NCI-H1417 (cell line): ENCODE measurements around the gene NASP.
"Not testable (repeated sequence)": the region's sequence is repeated elsewhere in the genome, so short reads cannot be mapped to it uniquely, and the experiment has no call there.

Source experiments
- DNase-seq, 3 experiments: peaks; one replicate each; lab custom pipeline; 2025; lab: John Stamatoyannopoulos, UW

The NASP gene

GRCh38 chr1:45569571-45569961 lies 14.3 kb upstream of the NASP start:
- no peak for DNase-seq

DNA sequence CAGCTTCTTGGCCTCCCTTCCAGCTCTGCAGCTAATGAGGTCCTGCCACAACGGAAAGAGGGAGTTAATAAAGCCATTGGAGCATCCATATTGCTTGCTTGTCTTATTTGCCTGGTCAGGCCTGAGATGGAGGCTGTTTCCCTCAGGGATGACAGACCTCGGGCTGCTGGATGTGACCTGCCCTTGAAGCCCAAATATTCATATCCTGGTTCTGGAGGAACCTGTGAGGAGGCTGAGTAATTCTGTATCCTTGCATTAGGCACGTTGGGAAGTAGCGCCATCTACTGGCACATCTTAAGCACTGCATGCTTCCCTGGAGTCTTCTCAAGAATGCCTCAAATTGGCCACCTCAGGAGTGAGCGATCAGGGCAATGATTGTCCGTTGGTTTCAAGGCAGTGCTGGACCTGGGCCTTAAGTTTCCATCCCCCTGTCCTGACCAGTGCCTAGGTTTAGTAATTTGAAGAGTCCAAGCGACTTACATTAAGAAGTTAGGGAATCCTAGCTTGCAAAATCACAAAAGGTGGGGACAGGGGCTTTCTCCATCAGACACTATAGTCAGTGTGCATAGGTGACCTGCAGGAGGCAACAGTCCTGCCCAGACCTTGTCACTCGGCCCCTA lies 13.8 kb upstream of the NASP start:
- DNase-seq, result peak; percentile 41 to 82 (median 75)

DNA sequence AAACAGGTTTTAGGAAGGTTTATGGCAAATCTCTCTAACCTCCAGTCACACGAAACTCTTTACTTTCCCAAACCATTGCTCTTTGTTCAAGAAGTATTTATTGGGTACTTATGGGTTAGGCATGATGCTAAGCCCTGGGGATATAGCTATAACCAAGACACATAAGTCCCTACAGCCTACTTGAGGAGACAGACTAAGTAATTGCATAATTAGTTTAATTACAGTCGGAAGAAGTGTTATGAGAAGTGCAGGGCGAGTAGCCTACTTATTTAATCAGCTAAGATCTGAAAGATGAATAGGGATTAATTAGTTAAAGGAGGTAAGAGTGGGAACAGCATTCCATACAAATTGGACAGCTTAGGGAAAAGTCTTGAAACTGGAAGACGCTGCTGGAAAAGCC lies 13.2 kb upstream of the NASP start:
- DNase-seq, result no peak

DNA sequence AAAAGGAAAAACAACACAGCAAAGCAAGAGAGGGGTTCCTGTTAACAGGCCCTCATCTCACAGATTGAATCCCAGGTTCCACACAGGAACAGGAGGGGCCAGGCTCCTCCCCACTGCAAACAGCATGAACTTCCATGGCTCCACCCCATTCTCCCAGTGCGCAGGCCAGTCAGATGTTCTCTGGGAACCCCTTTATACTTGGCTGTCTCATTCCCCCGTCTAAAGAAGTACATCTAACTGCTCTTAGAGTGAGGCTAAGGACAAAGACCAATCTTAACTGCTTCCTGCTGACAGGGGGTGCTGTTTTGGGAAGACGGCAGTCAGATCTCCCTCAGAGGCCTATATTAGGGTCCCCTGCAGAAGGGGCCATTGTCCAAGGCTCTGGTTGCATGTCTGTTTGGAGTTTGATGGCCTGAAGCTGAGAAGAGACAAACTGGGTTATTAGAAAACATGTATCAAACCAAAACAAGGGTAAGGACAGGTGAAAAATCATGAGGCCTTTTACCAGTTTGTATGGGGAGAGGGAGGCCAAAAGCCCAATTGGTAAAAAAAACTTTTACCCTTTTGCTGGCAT lies 10.5 kb upstream of the NASP start:
- DNase-seq, result no peak

GRCh38 chr1:45574105-45574626 lies 9.7 kb upstream of the NASP start:
- no peak for DNase-seq

GRCh38 chr1:45583264-45583665 lies 576 bp upstream of the NASP start:
- DNase-seq, result peak; percentile 92 to 97 (median 95)

GRCh38 chr1:45584351-45585109 lies 689 bp downstream of the NASP start:
- peak; percentile 91 to 97 (median 95) for DNase-seq

DNA sequence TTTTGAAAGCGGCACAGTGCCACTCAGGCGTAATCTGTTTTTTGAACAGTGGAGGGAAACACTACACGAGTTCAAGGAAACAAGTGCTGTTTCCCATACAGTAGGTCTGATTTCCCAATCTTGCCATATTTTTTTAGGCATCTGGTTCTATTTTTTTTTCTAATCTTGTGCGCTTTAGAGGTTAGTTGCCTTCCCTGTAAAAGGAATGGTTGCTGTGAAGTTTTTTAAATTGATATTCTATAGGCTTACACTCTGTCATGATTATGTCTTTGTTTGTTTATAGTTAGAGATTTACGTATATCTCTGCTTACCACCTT lies 1.2 kb downstream of the NASP start:
- DNase-seq, result no peak

DNA sequence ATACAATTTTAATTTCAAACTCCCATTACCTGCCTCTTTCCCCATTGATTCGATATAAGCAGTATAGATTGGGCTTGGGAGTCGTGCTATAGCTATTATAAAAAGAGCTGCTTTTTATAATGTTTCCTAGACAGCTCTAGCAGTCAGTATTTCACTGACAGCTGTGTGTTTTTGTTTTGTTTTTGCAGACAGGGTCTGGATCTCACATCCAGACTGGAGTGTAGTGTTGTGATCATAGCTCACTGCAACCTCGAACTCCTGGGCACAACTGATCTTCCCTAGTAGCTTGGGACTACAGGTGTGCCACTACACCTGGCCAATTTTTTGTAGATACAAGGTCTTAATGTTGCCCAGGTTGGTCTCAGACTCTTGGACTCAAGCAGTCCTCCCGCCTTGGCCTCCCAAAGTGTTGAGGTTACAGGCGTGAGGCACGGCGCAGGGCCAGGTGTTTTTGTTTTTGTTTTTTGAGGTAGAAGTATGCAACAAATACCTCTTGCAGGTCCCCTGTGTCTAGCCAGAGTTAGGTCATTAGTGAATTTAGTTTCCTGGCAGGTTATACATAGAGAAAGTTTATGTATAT lies 1.7 kb downstream of the NASP start:
- DNase-seq, result no peak

DNA sequence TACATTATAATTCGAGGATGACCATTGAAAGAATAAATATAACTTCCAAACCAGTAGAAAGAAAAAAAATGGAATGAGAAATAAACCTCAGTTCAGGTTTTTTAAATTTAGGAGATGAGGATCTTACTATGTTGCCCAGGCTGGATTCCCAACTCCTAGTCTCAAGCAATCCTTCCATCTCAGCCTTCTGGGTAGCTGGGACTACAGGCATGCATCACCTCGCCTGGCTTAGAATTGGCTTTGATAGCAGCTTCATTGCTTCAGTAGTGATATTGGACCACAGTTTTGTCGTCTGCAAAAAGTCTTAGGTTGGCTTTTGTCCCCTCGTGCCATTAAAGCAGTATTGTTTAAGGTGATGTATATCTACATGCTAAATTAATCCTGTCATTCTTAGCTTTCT lies 2.9 kb downstream of the NASP start:
- no peak for DNase-seq

DNA sequence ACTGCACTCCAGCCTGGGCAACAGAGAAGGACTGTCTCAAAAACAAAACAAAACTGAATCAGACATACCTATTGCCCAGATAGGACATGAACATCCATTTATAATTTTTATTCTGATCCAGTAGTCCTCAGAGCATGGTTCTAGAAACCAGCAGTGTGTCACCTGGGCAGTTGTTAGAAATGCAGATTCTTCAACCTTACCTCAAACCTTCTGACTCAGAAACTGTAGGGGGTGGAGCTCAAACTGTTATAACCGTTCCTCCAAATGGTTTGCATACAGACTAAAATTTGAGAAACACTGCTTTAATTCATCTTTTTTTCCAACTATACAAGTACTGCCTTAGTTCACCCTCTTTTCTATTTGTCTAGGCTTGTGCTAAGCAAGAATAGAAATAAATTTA lies 6.0 kb downstream of the NASP start:
- no peak for DNase-seq

GRCh38 chr1:45594412-45594811 lies 10.6 kb downstream of the NASP start:
- no peak for DNase-seq

- not testable (repeated sequence) for DNase-seq
Observed at GRCh38 chr1:45596765-45597164, 12.9 kb downstream of the NASP start.

GRCh38 chr1:45604239-45604638 lies 20.4 kb downstream of the NASP start:
- no peak for DNase-seq

DNA sequence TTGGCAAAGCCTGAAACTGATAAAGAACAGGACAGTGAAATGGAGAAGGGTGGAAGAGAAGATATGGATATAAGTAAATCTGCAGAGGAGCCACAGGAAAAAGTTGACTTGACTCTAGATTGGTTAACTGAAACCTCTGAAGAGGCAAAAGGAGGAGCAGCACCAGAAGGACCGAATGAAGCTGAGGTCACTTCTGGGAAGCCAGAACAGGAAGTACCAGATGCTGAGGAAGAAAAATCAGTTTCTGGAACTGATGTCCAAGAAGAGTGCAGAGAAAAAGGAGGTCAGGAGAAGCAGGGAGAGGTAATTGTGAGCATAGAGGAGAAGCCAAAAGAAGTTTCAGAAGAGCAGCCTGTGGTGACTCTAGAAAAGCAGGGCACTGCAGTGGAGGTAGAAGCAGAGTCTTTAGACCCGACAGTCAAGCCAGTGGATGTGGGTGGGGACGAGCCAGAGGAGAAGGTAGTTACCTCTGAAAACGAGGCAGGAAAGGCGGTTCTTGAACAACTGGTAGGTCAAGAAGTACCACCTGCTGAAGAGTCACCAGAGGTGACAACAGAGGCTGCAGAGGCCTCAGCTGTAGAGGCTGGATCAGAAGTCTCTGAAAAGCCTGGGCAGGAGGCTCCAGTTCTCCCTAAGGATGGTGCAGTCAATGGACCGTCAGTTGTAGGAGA lies 23.7 kb downstream of the NASP start:
- DNase-seq, result no peak

GRCh38 chr1:45608175-45609156 lies 24.6 kb downstream of the NASP start:
- no peak for DNase-seq

DNA sequence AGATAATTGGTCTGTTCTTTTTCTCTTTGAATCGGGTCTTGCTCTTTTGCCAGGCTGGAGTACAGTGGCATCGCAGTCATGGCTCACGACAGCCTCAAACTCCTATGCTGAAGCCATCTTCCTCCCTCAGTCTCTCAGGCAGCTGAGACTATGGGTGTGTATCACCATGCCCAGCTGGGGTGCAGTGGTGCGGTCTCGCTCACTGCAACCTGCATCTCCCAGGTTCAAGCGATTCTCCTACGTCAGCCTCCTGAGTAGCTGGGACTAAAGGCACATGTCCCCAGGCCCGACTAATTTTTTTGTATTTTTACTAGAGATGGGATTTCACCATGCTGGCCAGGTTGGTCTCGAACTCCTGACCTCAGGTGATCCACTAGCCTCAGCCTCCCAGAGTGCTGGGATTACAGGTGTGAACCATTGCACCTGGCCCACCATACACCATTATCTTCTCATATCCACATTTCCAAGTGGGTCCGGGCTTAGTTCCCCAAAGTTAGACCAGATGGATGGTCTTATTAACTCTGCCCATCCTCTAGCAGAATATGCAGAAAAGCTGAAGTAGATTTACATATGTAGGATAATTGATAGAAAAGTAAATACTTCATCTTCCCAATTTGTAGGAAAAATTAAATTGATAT lies 26.9 kb downstream of the NASP start:
- no peak for DNase-seq

DNA sequence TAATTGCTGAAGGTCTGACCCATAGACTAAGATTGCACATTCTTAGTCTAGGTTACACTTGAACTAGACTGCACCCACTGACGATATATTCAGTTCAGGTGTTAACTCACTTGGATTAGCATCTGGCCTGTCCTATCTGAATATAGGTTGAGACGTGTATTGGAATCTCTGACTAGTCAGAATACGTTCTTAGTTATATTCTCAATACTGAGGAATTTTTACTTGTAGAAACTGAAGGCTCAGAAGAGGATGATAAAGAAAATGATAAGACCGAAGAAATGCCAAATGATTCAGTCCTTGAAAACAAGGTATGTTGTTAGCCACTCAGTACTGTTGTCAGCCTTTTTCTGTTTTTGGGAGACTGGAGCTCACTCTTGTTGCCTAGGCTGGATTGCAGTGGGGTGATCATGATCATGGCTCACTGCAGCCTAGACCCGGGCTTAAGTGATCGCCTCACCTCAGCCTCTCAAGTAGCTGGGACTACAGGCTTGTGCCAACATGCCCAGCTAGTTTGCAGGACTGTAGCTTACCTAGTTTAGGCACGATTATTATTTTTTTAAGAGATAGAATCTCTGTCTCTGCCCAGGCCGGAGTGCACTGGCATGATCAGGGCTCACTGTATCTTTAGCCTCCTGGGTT lies 29.2 kb downstream of the NASP start:
- DNase-seq, result no peak

DNA sequence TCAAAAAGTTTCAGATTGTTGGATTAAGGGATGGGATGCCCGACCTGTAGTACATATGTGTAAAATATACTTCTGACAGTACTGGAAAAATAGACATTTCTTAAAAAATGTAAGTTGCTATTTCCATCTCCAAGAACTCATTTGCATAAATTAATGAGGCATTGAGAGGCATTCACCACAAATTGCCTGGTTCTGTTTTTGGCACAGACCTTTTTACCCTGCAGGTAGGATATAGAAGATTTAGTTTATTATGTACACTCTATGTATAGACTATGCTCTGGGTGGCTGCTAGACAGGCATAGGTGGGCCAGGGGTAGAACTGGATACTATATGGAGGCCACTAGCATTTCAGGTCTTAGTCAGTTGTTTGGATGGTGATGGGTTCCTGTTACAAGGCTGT lies 32.0 kb downstream of the NASP start:
- DNase-seq, result no peak

GRCh38 chr1:45617618-45618017 lies 33.8 kb downstream of the NASP start:
- DNase-seq, result no peak
